ENCODE results near the gene UGP2. TPM values are rescaled to one million over a fixed set of nuclear protein-coding genes. Genes with fewer than 3 reads are reported as not detected.
"Not testable (repeated sequence)": the region's sequence is repeated elsewhere in the genome, so short reads cannot be mapped to it uniquely, and the experiment has no call there.

UGP2 gene
- total RNA-seq, 4 donors from 2014 or later = 163 to 247 (median 198) TPM

DNA sequence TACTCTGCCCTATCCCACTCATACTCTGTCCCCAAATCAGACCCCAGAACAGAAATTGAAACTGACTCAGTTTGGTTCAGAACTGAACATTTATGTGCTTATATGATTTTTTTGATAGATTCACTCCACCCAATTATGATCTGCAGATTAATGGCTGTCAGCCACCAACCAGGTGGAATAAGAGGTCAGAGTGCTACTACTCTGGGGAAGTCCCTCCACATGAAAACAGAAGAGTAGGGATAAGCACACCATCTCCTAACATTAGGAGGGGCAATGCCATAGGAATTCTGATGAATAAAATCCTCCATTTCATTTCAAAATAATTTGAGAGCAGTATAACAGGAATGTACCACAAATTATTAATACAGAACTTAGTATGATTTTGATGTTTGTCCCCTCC is 36.3 kb upstream of the UGP2 start:
- intact Hi-C loops (cut with DNase I) = no loop called here
- Histone ChIP-seq H3K27me3 (no peaks in the 10 kb centered on the region), H3K9me3 (no peaks in the 10 kb centered on the region), H3K4me1 (no peaks in the 10 kb centered on the region), H3K27ac (replicated peaks in 1 of 4) (no peak overlapping the region), H3K36me3 (no peaks in the 10 kb centered on the region), H3K4me3 (no peak overlapping the region)
- DNase-seq (ENCODE audit: extremely low spot score) = no peak
- TF ChIP-seq POLR2AphosphoS5 (IDR thresholded peaks at IDR 0.05) (no peak), POLR2A (IDR thresholded peaks at IDR 0.05; ENCODE audit: low read depth) (no peak), EP300 (IDR thresholded peaks at IDR 0.05) (no peak)
- TF ChIP-seq, protein P1, sequence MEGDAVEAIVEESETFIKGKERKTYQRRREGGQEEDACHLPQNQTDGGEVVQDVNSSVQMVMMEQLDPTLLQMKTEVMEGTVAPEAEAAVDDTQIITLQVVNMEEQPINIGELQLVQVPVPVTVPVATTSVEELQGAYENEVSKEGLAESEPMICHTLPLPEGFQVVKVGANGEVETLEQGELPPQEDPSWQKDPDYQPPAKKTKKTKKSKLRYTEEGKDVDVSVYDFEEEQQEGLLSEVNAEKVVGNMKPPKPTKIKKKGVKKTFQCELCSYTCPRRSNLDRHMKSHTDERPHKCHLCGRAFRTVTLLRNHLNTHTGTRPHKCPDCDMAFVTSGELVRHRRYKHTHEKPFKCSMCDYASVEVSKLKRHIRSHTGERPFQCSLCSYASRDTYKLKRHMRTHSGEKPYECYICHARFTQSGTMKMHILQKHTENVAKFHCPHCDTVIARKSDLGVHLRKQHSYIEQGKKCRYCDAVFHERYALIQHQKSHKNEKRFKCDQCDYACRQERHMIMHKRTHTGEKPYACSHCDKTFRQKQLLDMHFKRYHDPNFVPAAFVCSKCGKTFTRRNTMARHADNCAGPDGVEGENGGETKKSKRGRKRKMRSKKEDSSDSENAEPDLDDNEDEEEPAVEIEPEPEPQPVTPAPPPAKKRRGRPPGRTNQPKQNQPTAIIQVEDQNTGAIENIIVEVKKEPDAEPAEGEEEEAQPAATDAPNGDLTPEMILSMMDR (IDR thresholded peaks at IDR 0.05) = no peak

DNA sequence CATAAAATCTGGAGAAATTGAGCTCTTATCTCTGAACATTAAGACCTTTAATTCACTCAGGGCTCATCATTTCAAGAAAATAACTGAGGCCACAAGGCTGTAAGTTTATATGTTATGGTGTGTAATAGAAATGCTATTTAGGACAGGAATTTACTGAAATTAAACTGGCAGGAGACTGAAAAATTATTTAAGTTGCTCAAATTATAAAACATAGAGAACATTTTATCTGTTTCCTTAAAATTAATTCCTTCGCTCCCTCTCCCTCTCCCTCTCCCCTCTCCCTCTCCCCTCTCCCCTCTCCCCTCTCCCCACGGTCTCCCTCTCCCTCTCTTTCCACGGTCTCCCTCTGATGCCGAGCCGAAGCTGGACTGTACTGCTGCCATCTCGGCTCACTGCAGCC is 33.7 kb upstream of the UGP2 start:
- not testable (repeated sequence) for H3K36me3 ChIP-seq
- 100% methylated on average over 3 of the region's 6 CpGs for WGBS

GRCh38 chr2:63808911-63809310 is 32.8 kb upstream of the UGP2 start:
- DNase-seq (ENCODE audit: extremely low spot score); H3K9me3 ChIP-seq; H3K4me1 ChIP-seq; H3K27me3 ChIP-seq; H3K4me3 ChIP-seq; H3K36me3 ChIP-seq; intact Hi-C loops (cut with DNase I); H3K27ac ChIP-seq (replicated peaks in 1 of 4): not testable (repeated sequence)
- WGBS = no CpG with 5 or more reads among the region's 29 CpGs

More for the DNA sequence above, 33.7 kb upstream of the UGP2 start:
- H3K4me1 ChIP-seq; intact Hi-C loops (cut with DNase I); H3K9me3 ChIP-seq; DNase-seq (ENCODE audit: extremely low spot score); H3K4me3 ChIP-seq; H3K27me3 ChIP-seq; H3K27ac ChIP-seq (replicated peaks in 1 of 4): not testable (repeated sequence)

- no peak overlapping the region for H3K4me3 ChIP-seq
- 94% methylated on average over 3 of the region's 3 CpGs for WGBS
- no peaks in the 10 kb centered on the region for H3K36me3 ChIP-seq
- H3K9me3 ChIP-seq = no peaks in the 10 kb centered on the region
- intact Hi-C loops (cut with DNase I) = no loop called here
- no peaks in the 10 kb centered on the region for H3K4me1 ChIP-seq
- H3K27ac ChIP-seq (replicated peaks in 1 of 4) = no peak overlapping the region
- TF ChIP-seq EP300 (IDR thresholded peaks at IDR 0.05) = no peak
- no peak for TF ChIP-seq POLR2A (IDR thresholded peaks at IDR 0.05; ENCODE audit: low read depth)
- no peak for TF ChIP-seq POLR2AphosphoS5 (IDR thresholded peaks at IDR 0.05)
- TF ChIP-seq, protein P1 (IDR thresholded peaks at IDR 0.05) = no peak
- no peak for DNase-seq (ENCODE audit: extremely low spot score)
- H3K27me3 ChIP-seq = no peaks in the 10 kb centered on the region
These were observed 30.6 kb upstream of the UGP2 start for GRCh38 chr2:63811063-63811462.

GRCh38 chr2:63811870-63812269 is 29.8 kb upstream of the UGP2 start:
- H3K4me3 ChIP-seq; H3K27me3 ChIP-seq; H3K4me1 ChIP-seq; intact Hi-C loops (cut with DNase I); H3K27ac ChIP-seq (replicated peaks in 1 of 4); H3K9me3 ChIP-seq; H3K36me3 ChIP-seq; DNase-seq (ENCODE audit: extremely low spot score): not testable (repeated sequence)
- WGBS = 93% methylated on average over 7 of the region's 7 CpGs

DNA sequence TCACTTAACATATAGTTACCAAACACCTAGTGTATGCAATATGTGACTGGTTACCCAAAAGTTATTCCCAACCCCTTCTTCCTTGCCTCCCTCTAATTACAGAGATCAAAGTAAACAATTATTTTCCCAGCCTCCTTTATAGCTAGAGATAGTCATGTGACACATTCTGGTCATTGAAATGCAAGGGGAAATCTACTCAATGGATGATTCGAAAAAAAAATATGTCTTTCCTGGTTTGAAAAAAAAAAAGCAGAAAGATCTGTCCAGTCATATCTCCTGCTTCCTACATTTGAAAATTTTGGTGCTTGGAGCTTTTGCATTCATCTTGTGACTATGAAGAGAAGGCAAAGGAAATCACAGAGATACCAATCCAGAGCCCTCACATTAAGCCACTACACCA is 27.6 kb upstream of the UGP2 start:
- no peaks in the 10 kb centered on the region for H3K9me3 ChIP-seq
- no peak overlapping the region for H3K4me3 ChIP-seq
- no peak overlapping the region for H3K27ac ChIP-seq (replicated peaks in 1 of 4)
- intact Hi-C loops (cut with DNase I) = no loop called here
- TF ChIP-seq POLR2A (IDR thresholded peaks at IDR 0.05; ENCODE audit: low read depth) = no peak
- H3K36me3 ChIP-seq = no peaks in the 10 kb centered on the region
- WGBS = 87% methylated on average over 1 of the region's 1 CpG
- H3K27me3 ChIP-seq = no peaks in the 10 kb centered on the region
- peaks cover 0 to under 1% (median 0%) of the 10 kb centered on the region in 4 donors for H3K4me1 ChIP-seq
- no peak for DNase-seq (ENCODE audit: extremely low spot score)

GRCh38 chr2:63817382-63817781 is 24.3 kb upstream of the UGP2 start:
- Histone ChIP-seq H3K4me3 (no peak overlapping the region), H3K27me3 (no peaks in the 10 kb centered on the region), H3K4me1 (peaks cover 0 to 10% (median 4%) of the 10 kb centered on the region in 4 donors), H3K9me3 (no peaks in the 10 kb centered on the region), H3K27ac (replicated peaks in 1 of 4) (no peak overlapping the region), H3K36me3 (no peaks in the 10 kb centered on the region)
- no peak for TF ChIP-seq POLR2AphosphoS5 (IDR thresholded peaks at IDR 0.05)
- TF ChIP-seq, protein P1 (IDR thresholded peaks at IDR 0.05) = no peak
- intact Hi-C loops (cut with DNase I) = no loop called here
- 50% methylated on average over 2 of the region's 2 CpGs for WGBS
- DNase-seq (ENCODE audit: extremely low spot score) = no peak
